IMR-90 (cell line): Measurements from ENCODE around the gene CDYL2. TPM values are rescaled to one million over a fixed set of nuclear protein-coding genes. Genes with fewer than 3 reads are reported as not detected.

Experiments
- ATAC-seq: fragments of 200-7000 bp; cut with Tn5 transposase; 2 replicates; pipeline ENCODE4 v1.9.1; 2020; ENCODE audit warnings: low read depth, mild to moderate bottlenecking, moderate library complexity
- BruUV-seq: library from RNA; stranded (reverse); fragments of 400-500 nt; replicated peaks from 2 replicates; lab custom pipeline; 2021; lab: Mats Ljungman, UMichigan
- CTCF ChIA-PET: fragments of 300-600 bp; formaldehyde crosslinking; extraction: SDS; loops from one replicate; lab custom pipeline; 2021; ENCODE audit warnings: antibody characterized with exemption; lab: Yijun Ruan, JAX
- POLR2A ChIA-PET: fragments of 300-600 bp; sonication (Branson Sonifier 250); formaldehyde crosslinking; loops from one replicate; lab custom pipeline; 2022; ENCODE audit warnings: antibody characterized with exemption; ENCODE audit not compliant: unreplicated experiment; lab: Charles Lee
- DNase-seq: peaks from one replicate; pipeline ENCODE4 v3.0.0; 2013
- H2AFZ ChIP-seq: replicated peaks from 2 replicates; pipeline ENCODE3; 2013; ENCODE audit warnings: low read length, mild to moderate bottlenecking; ENCODE audit not compliant: poor library complexity
- H2AK5ac ChIP-seq: 2 replicates; pipeline ENCODE4 v1.6.1; 2013; ENCODE audit warnings: low read depth, low read length, inconsistent platforms
- H2AK9ac ChIP-seq: replicated peaks from 2 replicates; pipeline ENCODE3; 2013; ENCODE audit warnings: mild to moderate bottlenecking, low read depth, low read length, moderate library complexity; ENCODE audit not compliant: poor library complexity
- H2BK120ac ChIP-seq: 2 replicates; pipeline ENCODE4 v1.6.1; 2013; ENCODE audit warnings: low read depth, low read length, inconsistent platforms
- H2BK15ac ChIP-seq: 3 replicates; pipeline ENCODE4 v1.6.1; 2013; ENCODE audit warnings: low read depth, low read length, inconsistent platforms
- H2BK20ac ChIP-seq: 2 replicates; pipeline ENCODE4 v1.6.1; 2013; ENCODE audit warnings: low read depth, mild to moderate bottlenecking, inconsistent platforms, low read length, moderate library complexity
- H2BK5ac ChIP-seq: 2 replicates; pipeline ENCODE4 v1.6.1; 2013; ENCODE audit warnings: mild to moderate bottlenecking, low read depth, low read length, inconsistent platforms; ENCODE audit not compliant: poor library complexity, severe bottlenecking
- H3K14ac ChIP-seq: replicated peaks from 2 replicates; pipeline ENCODE4 v1.6.1; 2013; ENCODE audit warnings: low read depth, low read length, inconsistent platforms
- H3K18ac ChIP-seq: 2 replicates; pipeline ENCODE4 v1.6.1; 2013; ENCODE audit warnings: low read depth, low read length, control low read depth
- H3K23ac ChIP-seq: 2 replicates; pipeline ENCODE4 v1.6.1; 2013; ENCODE audit warnings: low read depth, low read length, inconsistent platforms
- H3K27ac ChIP-seq: 2 replicates; pipeline ENCODE4 v1.5.1; 2013; ENCODE audit warnings: mild to moderate bottlenecking, control low read depth, low read length; ENCODE audit not compliant: insufficient read depth
- H3K27me3 ChIP-seq: 2 replicates; pipeline ENCODE4 v1.6.1; 2013; ENCODE audit warnings: low read length; ENCODE audit not compliant: control insufficient read depth, insufficient read depth
- H3K36me3 ChIP-seq: 2 replicates; pipeline ENCODE4 v1.6.1; 2013; ENCODE audit warnings: low read length, mixed read lengths; ENCODE audit not compliant: control insufficient read depth, insufficient read depth
- H3K4ac ChIP-seq: 2 replicates; pipeline ENCODE4 v1.6.1; 2013; ENCODE audit warnings: low read depth, low read length, inconsistent platforms
- H3K4me1 ChIP-seq: 2 replicates; pipeline ENCODE4 v1.6.1; 2013; ENCODE audit warnings: low read length, mixed read lengths; ENCODE audit not compliant: control insufficient read depth, insufficient read depth
- H3K4me2 ChIP-seq: 2 replicates; pipeline ENCODE4 v1.6.1; 2013; ENCODE audit warnings: low read depth, mild to moderate bottlenecking, control low read depth, low read length, moderate library complexity
- H3K4me3 ChIP-seq: 2 replicates; pipeline ENCODE4 v1.5.1; 2013; ENCODE audit warnings: low read depth, mild to moderate bottlenecking, control low read depth, low read length, moderate library complexity; ENCODE audit not compliant: insufficient read depth
- H3K56ac ChIP-seq: 2 replicates; pipeline ENCODE4 v1.6.1; 2013; ENCODE audit warnings: low read length, inconsistent platforms; ENCODE audit not compliant: insufficient read depth; ENCODE audit errors: extremely low read depth
- H3K79me1 ChIP-seq, 2 experiments: 2 replicates each; pipeline ENCODE4 v1.6.1; 2013; ENCODE audit warnings: low read length in 2 of 2, inconsistent platforms in 1 of 2, low read depth in 1 of 2
- H3K9ac ChIP-seq: 2 replicates; pipeline ENCODE4 v1.6.1; 2013; ENCODE audit warnings: low read depth, low read length, control low read depth
- H3K9me1 ChIP-seq: 2 replicates; pipeline ENCODE4 v1.6.1; 2013; ENCODE audit warnings: low read length, inconsistent platforms; ENCODE audit not compliant: insufficient read depth
- H3K9me3 ChIP-seq: 2 replicates; pipeline ENCODE4 v1.6.1; 2013; ENCODE audit warnings: low read length; ENCODE audit not compliant: control insufficient read depth, insufficient read depth
- H4K20me1 ChIP-seq: 2 replicates; pipeline ENCODE4 v1.6.1; 2013; ENCODE audit warnings: low read length, inconsistent platforms; ENCODE audit not compliant: insufficient read depth
- H4K5ac ChIP-seq: 2 replicates; pipeline ENCODE4 v1.6.1; 2013; ENCODE audit warnings: mild to moderate bottlenecking, low read depth, low read length, control low read depth
- H4K8ac ChIP-seq, 2 experiments: 2 replicates each; pipeline ENCODE4 v1.6.1; 2013; ENCODE audit warnings: low read depth in 2 of 2, low read length in 2 of 2, control low read depth in 1 of 2, inconsistent platforms in 1 of 2
- H4K91ac ChIP-seq: 2 replicates; pipeline ENCODE4 v1.6.1; 2013; ENCODE audit warnings: low read depth, low read length, inconsistent platforms; ENCODE audit not compliant: insufficient read depth
- BHLHE40 ChIP-seq: fragments of 150-350 bp; IDR thresholded peaks from 2 replicates; pipeline ENCODE4 v1.6.1; 2016; ENCODE audit warnings: mild to moderate bottlenecking, low read depth, low read length
- CEBPB ChIP-seq: IDR thresholded peaks from 2 replicates; pipeline ENCODE4 v1.6.1; 2012; ENCODE audit warnings: low read depth, low read length, improper control_type of control experiment
- MAFK ChIP-seq: IDR thresholded peaks from 2 replicates; pipeline ENCODE4 v1.6.1; 2012; ENCODE audit warnings: low read depth, low read length, improper control_type of control experiment
- SMC3 ChIP-seq: fragments of 150-350 bp; IDR thresholded peaks from 2 replicates; pipeline ENCODE4 v1.6.1; 2016; ENCODE audit warnings: low read depth, mild to moderate bottlenecking, antibody characterized with exemption, low read length, moderate library complexity
- WGBS, 2 experiments: methylation state at CpG; one replicate each; pipeline versions ENCODE4 v1.1.5 to v1.1.7; 2013; ENCODE audit warnings: missing lambda C conversion rate in 2 of 2; ENCODE audit not compliant: insufficient read length in 1 of 2; ENCODE audit errors: extremely low coverage in 2 of 2; 5-methylcytosine and 5-hydroxymethylcytosine counted together
- dilution Hi-C: fragments of 300-500 bp; cut with HindIII; formaldehyde crosslinking; loops from one replicate; pipeline ENCODE4 v1.14.3; 2018; ENCODE audit warnings: low sequenced_read_pairs; ENCODE audit not compliant: unreplicated experiment
- in situ Hi-C: fragments of 300-500 bp; cut with MboI; formaldehyde crosslinking; loops from 3 replicates; pipeline ENCODE4 v1.14.3; 2019; ENCODE audit warnings: low sequenced_read_pairs, inconsistent platforms, mixed read lengths
- intact Hi-C: fragments of 100-400 bp; cut with micrococcal nuclease; formaldehyde crosslinking; loops from 2 replicates; pipeline ENCODE4 v1.10.0; 2022
- polyA plus RNA-seq, 3 experiments: library from polyadenylated mRNA; depleted of rRNA; stranded (reverse); fragments of >200 nt; gene quantifications; 2 replicates each; pipeline ENCODE4 v1.2.3, GENCODE V29; 2012; ENCODE audit warnings: low replicate concordance in 1 of 3
- total RNA-seq: library from RNA; depleted of rRNA; stranded (reverse); fragments of >200 nt; gene quantifications from 2 replicates; pipeline ENCODE4 v1.2.3, GENCODE V29; 2012
- TF ChIP-seq, protein P1 (sequence below): fragments of 150-350 bp; IDR thresholded peaks from 2 replicates; pipeline ENCODE4 v1.6.1; 2016; ENCODE audit warnings: low read depth, mild to moderate bottlenecking, low read length, moderate library complexity, borderline replicate concordance

Gene CDYL2
- total and polyA plus RNA-seq, 2 of the 4 experiments (the other 2 are of a cell fraction): 1.2 to 3.9 TPM

DNA sequence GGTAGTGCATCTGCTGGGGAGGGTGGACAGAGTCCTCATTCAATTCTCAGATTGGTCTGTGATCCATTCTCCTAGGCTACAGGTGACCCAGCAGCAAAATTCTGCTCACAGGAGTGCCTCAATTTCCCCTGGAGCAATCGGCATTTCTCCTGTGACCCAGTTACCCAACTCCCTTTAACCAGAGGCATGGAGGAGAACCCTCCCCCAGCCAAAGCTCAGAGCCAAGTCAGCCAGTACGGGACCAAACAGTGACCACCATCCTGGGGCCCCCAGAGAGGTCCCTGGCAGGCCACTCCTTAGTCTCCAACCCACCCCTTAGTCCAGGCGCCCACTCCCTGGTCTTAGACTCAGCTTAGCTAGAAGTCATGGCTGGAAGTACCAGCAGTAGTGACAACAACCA lies 188.0 kb downstream of the CDYL2 start:
- no peak overlapping the region for H4K5ac ChIP-seq
- H3K56ac ChIP-seq: no peak overlapping the region
- in situ Hi-C loops (no loop called here), dilution Hi-C loops (no loop called here), intact Hi-C loops (no loop called here)
- no peak overlapping the region for H3K14ac ChIP-seq
- H3K27ac ChIP-seq: no peak overlapping the region
- TF ChIP-seq, protein P1, sequence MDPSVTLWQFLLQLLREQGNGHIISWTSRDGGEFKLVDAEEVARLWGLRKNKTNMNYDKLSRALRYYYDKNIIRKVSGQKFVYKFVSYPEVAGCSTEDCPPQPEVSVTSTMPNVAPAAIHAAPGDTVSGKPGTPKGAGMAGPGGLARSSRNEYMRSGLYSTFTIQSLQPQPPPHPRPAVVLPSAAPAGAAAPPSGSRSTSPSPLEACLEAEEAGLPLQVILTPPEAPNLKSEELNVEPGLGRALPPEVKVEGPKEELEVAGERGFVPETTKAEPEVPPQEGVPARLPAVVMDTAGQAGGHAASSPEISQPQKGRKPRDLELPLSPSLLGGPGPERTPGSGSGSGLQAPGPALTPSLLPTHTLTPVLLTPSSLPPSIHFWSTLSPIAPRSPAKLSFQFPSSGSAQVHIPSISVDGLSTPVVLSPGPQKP: no peak
- TF ChIP-seq MAFK (no peak), CEBPB (no peak), BHLHE40 (no peak), SMC3 (no peak)
- H3K4me2 ChIP-seq: no peak overlapping the region
- no peak overlapping the region for H2BK20ac ChIP-seq
- no TSS peak for BruUV-seq
- H2BK5ac ChIP-seq: no peak overlapping the region
- H2AK9ac ChIP-seq: no peak overlapping the region
- no peak overlapping the region for H3K23ac ChIP-seq
- POLR2A ChIA-PET: no interaction called here
- H3K4ac ChIP-seq: no peak overlapping the region
- H3K27me3 ChIP-seq: no peaks in the 10 kb centered on the region
- 86% methylated on average over 1 of the region's 3 CpGs; no CpG with 5 or more reads in 1 of the 2 experiments for WGBS, 2 experiments
- DNase-seq (no peak), ATAC-seq (no peak)
- no peaks in the 10 kb centered on the region for H3K36me3 ChIP-seq
- no peak overlapping the region for H4K8ac ChIP-seq
- no peak overlapping the region for H2BK120ac ChIP-seq
- no peak overlapping the region for H3K9ac ChIP-seq
- H3K4me1 ChIP-seq: no peaks in the 10 kb centered on the region; the same call in 1 of the 2 replicates
- H4K91ac ChIP-seq: no peak overlapping the region
- no peak overlapping the region for H3K4me3 ChIP-seq
- no peak overlapping the region for H2AFZ ChIP-seq
- H3K18ac ChIP-seq: no peak overlapping the region
- CTCF ChIA-PET: no interaction called here
- H3K9me3 ChIP-seq: peaks cover 10% of the 10 kb centered on the region
- H4K20me1 ChIP-seq: no peaks in the 10 kb centered on the region
- H2BK15ac ChIP-seq: no peak overlapping the region
- H2AK5ac ChIP-seq: no peak overlapping the region
- no peaks in the 10 kb centered on the region for H3K79me1 ChIP-seq
- peaks cover 3% of the 10 kb centered on the region; the same call in 1 of the 2 replicates for H3K9me1 ChIP-seq
